Smooth muscle cell (in vitro differentiated cells): Measurements from ENCODE around the gene GRID1. TPM values are rescaled to one million over a fixed set of nuclear protein-coding genes. Genes with fewer than 3 reads are reported as not detected.
A peak's percentile ranks its signal among the peaks of the same experiment; 100 is the strongest.

Experiments
- DNase-seq: peaks from one replicate; lab custom pipeline; 2025; ENCODE audit not compliant: unreplicated experiment; lab: John Stamatoyannopoulos, UW
- H2AFZ ChIP-seq: fragments of 200-600 bp; sonication (generic); 2 replicates; pipeline ENCODE4 v1.6.0; 2016; ENCODE audit warnings: antibody characterized with exemption, low read depth, mild to moderate bottlenecking
- H3F3A ChIP-seq: fragments of 200-600 bp; sonication (generic); 2 replicates; pipeline ENCODE4 v1.6.0; 2017; ENCODE audit warnings: antibody characterized with exemption, low read depth
- H3K27ac ChIP-seq: fragments of 200-600 bp; sonication (generic); 2 replicates; pipeline ENCODE4 v1.5.1; 2016; ENCODE audit warnings: low read depth, mild to moderate bottlenecking
- H3K27me3 ChIP-seq: fragments of 200-600 bp; sonication (generic); 2 replicates; pipeline ENCODE4 v1.6.1; 2016; ENCODE audit warnings: low read depth, mild to moderate bottlenecking
- H3K36me3 ChIP-seq: fragments of 200-600 bp; sonication (generic); 2 replicates; pipeline ENCODE4 v1.5.1; 2016; ENCODE audit warnings: low read depth
- H3K4me1 ChIP-seq: fragments of 200-600 bp; sonication (generic); 2 replicates; pipeline ENCODE4 v1.5.1; 2016; ENCODE audit warnings: low read depth
- H3K4me2 ChIP-seq: fragments of 200-600 bp; sonication (generic); 2 replicates; pipeline ENCODE4 v1.6.0; 2016; ENCODE audit warnings: mild to moderate bottlenecking
- H3K4me3 ChIP-seq: fragments of 200-600 bp; sonication (generic); 2 replicates; pipeline ENCODE4 v1.5.1; 2016; ENCODE audit warnings: mild to moderate bottlenecking
- H3K79me2 ChIP-seq: fragments of 200-600 bp; sonication (generic); 2 replicates; pipeline ENCODE4 v1.6.0; 2016; ENCODE audit warnings: low read depth, mild to moderate bottlenecking
- H3K9ac ChIP-seq: fragments of 200-600 bp; sonication (generic); 2 replicates; pipeline ENCODE4 v1.6.0; 2016; ENCODE audit warnings: low read depth
- H3K9me3 ChIP-seq: fragments of 200-600 bp; sonication (generic); replicated peaks from 2 replicates; pipeline ENCODE4 v1.5.1; 2016; ENCODE audit warnings: low read depth
- H4K20me1 ChIP-seq: fragments of 200-600 bp; sonication (generic); 2 replicates; pipeline ENCODE4 v1.6.0; 2016; ENCODE audit warnings: low read depth
- CTCF ChIP-seq: fragments of 200-600 bp; sonication (generic); IDR thresholded peaks from 2 replicates; pipeline ENCODE4 v1.5.1; 2017; ENCODE audit warnings: borderline replicate concordance, mild to moderate bottlenecking, antibody characterized with exemption; ENCODE audit not compliant: insufficient read depth, poor library complexity, severe bottlenecking
- WGBS: methylation state at CpG from one replicate; pipeline ENCODE4 v1.1.7; 2016; ENCODE audit warnings: low lambda C conversion rate; 5-methylcytosine and 5-hydroxymethylcytosine counted together
- polyA plus RNA-seq: library from polyadenylated mRNA; unstranded; fragments of >200 nt; fragmentation: Nextera tagmentation; extraction: Ambion mirVana; gene quantifications from 2 replicates; pipeline ENCODE4 v1.2.1, GENCODE V29; 2016
- total RNA-seq: library from RNA; depleted of rRNA; stranded (reverse); fragments of >200 nt; gene quantifications from 2 replicates; pipeline ENCODE4 v1.2.3, GENCODE V29; 2014

GRID1 gene
- total and polyA plus RNA-seq, 2 experiments from 2014 or later, result 4.4 to 7.4 TPM

DNA sequence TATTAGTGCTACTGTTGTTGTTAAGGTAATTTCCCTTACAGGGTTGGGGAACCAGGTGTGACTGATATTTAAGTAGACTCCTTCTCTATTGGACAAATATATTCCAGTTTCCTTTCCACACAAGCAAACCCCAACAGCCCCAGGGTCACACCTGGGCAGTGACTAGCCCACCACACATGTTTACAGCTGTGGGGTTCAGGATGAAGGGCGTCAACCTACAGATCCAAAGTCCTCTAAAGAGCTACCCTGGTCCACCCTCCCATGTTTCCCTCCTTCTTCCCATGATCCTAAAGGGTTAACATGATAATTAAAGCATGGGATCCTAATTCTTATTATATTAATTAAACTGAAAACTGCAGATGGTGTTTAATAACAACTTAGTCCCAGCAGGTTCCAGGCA is 701.5 kb downstream of the GRID1 start:
- DNase-seq, result no peak
- Histone ChIP-seq H3K27ac (no peak overlapping the region), H3K4me1 (no peaks in the 10 kb centered on the region), H3K79me2 (no peaks in the 10 kb centered on the region), H3K4me2 (no peak overlapping the region), H4K20me1 (no peaks in the 10 kb centered on the region), H3K27me3 (no peaks in the 10 kb centered on the region), H2AFZ (no peak overlapping the region), H3K9me3 (no peaks in the 10 kb centered on the region), H3F3A (peaks cover 6% of the 10 kb centered on the region), H3K9ac (no peak overlapping the region), H3K36me3 (no peaks in the 10 kb centered on the region), H3K4me3 (no peak overlapping the region)
- 89% methylated on average over 1 of the region's 1 CpG for WGBS
- no peak for TF ChIP-seq CTCF

DNA sequence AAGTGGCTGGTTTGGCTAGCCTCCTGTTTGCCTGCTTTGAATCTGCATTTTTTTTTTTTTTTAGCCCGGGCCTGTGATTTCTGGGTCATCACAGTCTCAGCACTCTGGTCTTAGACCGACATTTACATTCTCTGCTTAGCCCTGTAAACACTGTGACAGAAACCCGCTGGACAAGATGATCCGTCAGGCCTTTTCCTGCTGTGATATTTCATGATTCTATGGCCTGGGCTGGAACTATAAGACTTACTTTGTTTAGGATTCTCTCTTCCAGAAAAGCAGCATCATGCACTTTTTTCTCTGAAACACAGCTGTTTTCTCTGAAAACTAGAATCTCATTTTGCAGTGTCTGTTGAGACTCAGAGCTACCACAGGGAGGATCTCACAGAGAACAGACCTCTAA is 705.5 kb downstream of the GRID1 start:
- H3K27me3 ChIP-seq, result no peaks in the 10 kb centered on the region

GRCh38 chr10:85659331-85659730 is 707.3 kb downstream of the GRID1 start:
- H4K20me1 ChIP-seq, result no peaks in the 10 kb centered on the region
- H3K27ac ChIP-seq, result no peak overlapping the region
- H3K4me1 ChIP-seq, result no peaks in the 10 kb centered on the region
- H2AFZ ChIP-seq, result no peak overlapping the region
- no peak overlapping the region for H3K9ac ChIP-seq
- H3K27me3 ChIP-seq, result no peaks in the 10 kb centered on the region
- no peak overlapping the region for H3K4me3 ChIP-seq
- no peaks in the 10 kb centered on the region for H3K9me3 ChIP-seq
- TF ChIP-seq CTCF, result no peak
- no peak overlapping the region for H3K4me2 ChIP-seq
- DNase-seq, result no peak
- no peaks in the 10 kb centered on the region for H3K79me2 ChIP-seq
- peaks cover 6% of the 10 kb centered on the region for H3F3A ChIP-seq
- H3K36me3 ChIP-seq, result no peaks in the 10 kb centered on the region
- 97% methylated on average over 1 of the region's 1 CpG for WGBS

More for the DNA sequence above, 705.5 kb downstream of the GRID1 start:
- TF ChIP-seq CTCF, result no peak
- Histone ChIP-seq H3K27ac (peak overlapping the region; percentile 32), H3K4me3 (no peak overlapping the region), H3K9ac (no peak overlapping the region), H3K9me3 (no peaks in the 10 kb centered on the region), H3K79me2 (no peaks in the 10 kb centered on the region), H4K20me1 (no peaks in the 10 kb centered on the region), H3K4me2 (no peak overlapping the region), H3K36me3 (no peaks in the 10 kb centered on the region), H3K4me1 (no peaks in the 10 kb centered on the region), H2AFZ (peak overlapping the region; percentile 55), H3F3A (peaks cover 6% of the 10 kb centered on the region)
- WGBS, result 17% methylated on average over 4 of the region's 4 CpGs
- no peak for DNase-seq

DNA sequence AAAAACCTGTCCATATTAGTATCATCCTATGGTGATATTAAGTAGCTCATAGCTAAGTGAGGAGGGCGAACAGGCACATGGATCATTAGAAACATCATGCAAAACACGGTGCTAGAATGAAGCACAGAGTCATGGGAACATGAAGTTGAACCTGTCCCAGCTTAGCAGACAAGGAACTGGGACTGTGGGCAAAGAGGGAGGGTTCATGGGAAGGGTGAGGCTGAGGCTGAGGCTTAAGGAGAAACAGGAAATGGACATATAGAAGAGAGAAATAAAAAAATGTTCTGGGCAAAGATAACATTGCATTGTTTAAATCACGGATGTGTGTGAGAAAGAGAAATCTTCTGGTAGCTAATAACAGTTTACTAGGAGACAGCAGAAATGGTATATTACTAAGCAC is 708.1 kb downstream of the GRID1 start:
- H3K4me3 ChIP-seq, result no peak overlapping the region
- DNase-seq, result no peak
- H3K4me2 ChIP-seq, result no peak overlapping the region
- no peak overlapping the region for H2AFZ ChIP-seq
- H3K79me2 ChIP-seq, result no peaks in the 10 kb centered on the region
- H3F3A ChIP-seq, result peaks cover 6% of the 10 kb centered on the region
- no peak overlapping the region for H3K27ac ChIP-seq
- H3K27me3 ChIP-seq, result no peaks in the 10 kb centered on the region
- no peak overlapping the region for H3K9ac ChIP-seq
- 85% methylated on average over 3 of the region's 3 CpGs for WGBS
- H4K20me1 ChIP-seq, result no peaks in the 10 kb centered on the region
- no peaks in the 10 kb centered on the region for H3K36me3 ChIP-seq
- H3K4me1 ChIP-seq, result no peaks in the 10 kb centered on the region
- no peaks in the 10 kb centered on the region for H3K9me3 ChIP-seq
- no peak for TF ChIP-seq CTCF
